ENCODE data around the gene USP54. TPM values are rescaled to one million over a fixed set of nuclear protein-coding genes. Genes with fewer than 3 reads are reported as not detected.

Gene USP54, protein sequence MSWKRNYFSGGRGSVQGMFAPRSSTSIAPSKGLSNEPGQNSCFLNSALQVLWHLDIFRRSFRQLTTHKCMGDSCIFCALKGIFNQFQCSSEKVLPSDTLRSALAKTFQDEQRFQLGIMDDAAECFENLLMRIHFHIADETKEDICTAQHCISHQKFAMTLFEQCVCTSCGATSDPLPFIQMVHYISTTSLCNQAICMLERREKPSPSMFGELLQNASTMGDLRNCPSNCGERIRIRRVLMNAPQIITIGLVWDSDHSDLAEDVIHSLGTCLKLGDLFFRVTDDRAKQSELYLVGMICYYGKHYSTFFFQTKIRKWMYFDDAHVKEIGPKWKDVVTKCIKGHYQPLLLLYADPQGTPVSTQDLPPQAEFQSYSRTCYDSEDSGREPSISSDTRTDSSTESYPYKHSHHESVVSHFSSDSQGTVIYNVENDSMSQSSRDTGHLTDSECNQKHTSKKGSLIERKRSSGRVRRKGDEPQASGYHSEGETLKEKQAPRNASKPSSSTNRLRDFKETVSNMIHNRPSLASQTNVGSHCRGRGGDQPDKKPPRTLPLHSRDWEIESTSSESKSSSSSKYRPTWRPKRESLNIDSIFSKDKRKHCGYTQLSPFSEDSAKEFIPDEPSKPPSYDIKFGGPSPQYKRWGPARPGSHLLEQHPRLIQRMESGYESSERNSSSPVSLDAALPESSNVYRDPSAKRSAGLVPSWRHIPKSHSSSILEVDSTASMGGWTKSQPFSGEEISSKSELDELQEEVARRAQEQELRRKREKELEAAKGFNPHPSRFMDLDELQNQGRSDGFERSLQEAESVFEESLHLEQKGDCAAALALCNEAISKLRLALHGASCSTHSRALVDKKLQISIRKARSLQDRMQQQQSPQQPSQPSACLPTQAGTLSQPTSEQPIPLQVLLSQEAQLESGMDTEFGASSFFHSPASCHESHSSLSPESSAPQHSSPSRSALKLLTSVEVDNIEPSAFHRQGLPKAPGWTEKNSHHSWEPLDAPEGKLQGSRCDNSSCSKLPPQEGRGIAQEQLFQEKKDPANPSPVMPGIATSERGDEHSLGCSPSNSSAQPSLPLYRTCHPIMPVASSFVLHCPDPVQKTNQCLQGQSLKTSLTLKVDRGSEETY (N-terminal part only)
- total RNA-seq (2021): 35.4 and 35.9 TPM in 2 replicates
- Bru-seq, nascent RNA: percentile 65 among the genes with signal in this experiment
- percentile 67 among the genes with signal in this experiment for BruChase-seq, experiment 1, labeled RNA remaining after a 2-hour chase
- percentile 75 among the genes with signal in this experiment for BruChase-seq, experiment 2, labeled RNA remaining after a 6-hour chase
- long read RNA-seq, partial matches to known transcripts: 8 of 15 reads
- long read RNA-seq, other reads (novel, unspliced or antisense): 7 of 15 reads

DNA sequence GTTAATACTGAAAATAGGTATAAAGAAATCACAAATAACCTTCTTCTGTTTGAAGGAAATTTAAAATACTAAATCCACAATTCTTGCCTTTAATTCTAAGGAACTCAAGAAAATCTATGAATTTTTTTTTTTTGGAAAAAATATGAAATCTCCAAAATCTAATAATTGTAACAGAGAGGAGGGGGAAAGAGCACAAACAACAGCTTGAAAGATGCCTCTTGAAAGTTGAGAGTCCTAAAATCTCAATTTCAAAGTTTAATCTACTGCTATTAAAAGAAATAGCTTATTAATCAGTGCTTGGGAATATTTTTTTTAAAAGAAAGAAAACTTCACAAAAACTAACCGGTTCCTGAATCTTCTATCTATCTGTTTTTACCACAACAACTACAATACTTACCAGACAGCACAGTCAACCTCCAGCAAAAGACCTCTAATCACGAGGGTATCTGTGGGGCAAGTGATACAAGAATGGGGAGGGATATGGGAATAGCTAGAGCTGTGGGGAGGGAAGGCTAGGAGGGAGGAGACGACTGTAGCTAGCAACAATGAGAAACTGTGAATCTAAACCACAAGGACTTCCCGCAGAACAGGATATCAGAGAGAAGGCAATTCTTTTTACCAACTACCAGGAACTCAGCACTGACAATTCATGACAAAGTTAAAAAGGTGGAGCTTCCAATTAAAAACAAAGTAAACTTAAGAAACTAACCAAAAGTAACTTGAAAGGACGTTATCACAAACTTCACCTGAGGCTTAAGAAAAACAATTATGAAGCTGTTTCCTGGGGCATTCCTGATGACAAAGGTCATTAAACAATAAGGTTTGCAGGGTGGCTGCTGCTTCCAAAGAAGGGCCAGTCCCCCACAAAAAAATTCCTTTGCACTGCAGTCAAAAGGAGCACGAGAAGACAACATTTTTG is at the start of gene USP54:
Gene USP54, minus strand, starts transcription at position 462 of the 919 bp plus-strand sequence. CDS start 15,684 bp downstream, outside the sequence.
- Histone ChIP-seq H3K4me1 (ENCODE audit: insufficient read depth, low read length, poor library complexity, severe bottlenecking) (peaks cover 24% of the 10 kb centered on the region), H3K36me3 (ENCODE audit: insufficient read depth, low read length, poor library complexity, severe bottlenecking) (no peaks in the 10 kb centered on the region), H3K9me3 (ENCODE audit: low read depth, low read length, poor library complexity, severe bottlenecking) (no peaks in the 10 kb centered on the region), H3K4me3 (ENCODE audit: low read depth, low read length, poor library complexity, severe bottlenecking) (no peak within 1 kb of the TSS), H3K27ac (ENCODE audit: low read depth, low read length, poor library complexity, severe bottlenecking) (no peak within 1 kb of the TSS), H3K27me3 (replicated peaks; ENCODE audit: insufficient read depth, low read depth, low read length, poor library complexity) (no peaks in the 10 kb centered on the region)
- CTCF ChIA-PET: no interaction called here
- intact Hi-C loops (cut with micrococcal nuclease; ENCODE audit: unreplicated experiment): no loop called here
- no TSS peak for BruUV-seq (replicated peaks)
- DNase-seq (ENCODE audit: low spot score): no peak
- TF ChIP-seq EZH2 (IDR thresholded peaks at IDR 0.05; ENCODE audit: borderline replicate concordance, low read depth, low read length, poor library complexity, severe bottlenecking): no peak
- POLR2A ChIA-PET (ENCODE audit: low non-redundant PET): no interaction called here

DNA sequence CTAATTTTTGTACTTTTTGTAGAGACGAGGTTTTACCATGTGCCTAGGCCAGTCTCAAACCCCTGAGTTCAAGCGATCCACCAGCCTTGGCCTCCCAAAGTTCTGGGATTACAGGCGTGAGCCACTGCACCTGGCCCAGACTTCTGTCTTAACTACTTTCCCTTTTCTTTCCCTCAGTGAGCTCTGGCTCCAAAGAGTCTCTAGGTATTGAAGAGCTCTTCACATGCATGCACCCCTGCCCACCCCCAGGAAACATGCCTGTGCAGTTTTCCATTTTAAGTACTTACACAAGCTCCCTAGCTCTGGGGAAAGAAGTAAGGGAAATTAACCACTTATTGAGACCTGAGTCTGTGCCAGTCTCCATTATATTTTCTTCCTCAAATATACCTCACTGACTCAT is 48.1 kb upstream of the USP54 start:
- no peaks in the 10 kb centered on the region for H3K9me3 ChIP-seq (ENCODE audit: low read depth, low read length, poor library complexity, severe bottlenecking)
- ChIA-PET POLR2A (ENCODE audit: low non-redundant PET) (no interaction called here), CTCF (no interaction called here)
- no peaks in the 10 kb centered on the region for H3K36me3 ChIP-seq (ENCODE audit: insufficient read depth, low read length, poor library complexity, severe bottlenecking)
- no peak for TF ChIP-seq EZH2 (IDR thresholded peaks at IDR 0.05; ENCODE audit: borderline replicate concordance, low read depth, low read length, poor library complexity, severe bottlenecking)
- TF ChIP-seq, protein P1, sequence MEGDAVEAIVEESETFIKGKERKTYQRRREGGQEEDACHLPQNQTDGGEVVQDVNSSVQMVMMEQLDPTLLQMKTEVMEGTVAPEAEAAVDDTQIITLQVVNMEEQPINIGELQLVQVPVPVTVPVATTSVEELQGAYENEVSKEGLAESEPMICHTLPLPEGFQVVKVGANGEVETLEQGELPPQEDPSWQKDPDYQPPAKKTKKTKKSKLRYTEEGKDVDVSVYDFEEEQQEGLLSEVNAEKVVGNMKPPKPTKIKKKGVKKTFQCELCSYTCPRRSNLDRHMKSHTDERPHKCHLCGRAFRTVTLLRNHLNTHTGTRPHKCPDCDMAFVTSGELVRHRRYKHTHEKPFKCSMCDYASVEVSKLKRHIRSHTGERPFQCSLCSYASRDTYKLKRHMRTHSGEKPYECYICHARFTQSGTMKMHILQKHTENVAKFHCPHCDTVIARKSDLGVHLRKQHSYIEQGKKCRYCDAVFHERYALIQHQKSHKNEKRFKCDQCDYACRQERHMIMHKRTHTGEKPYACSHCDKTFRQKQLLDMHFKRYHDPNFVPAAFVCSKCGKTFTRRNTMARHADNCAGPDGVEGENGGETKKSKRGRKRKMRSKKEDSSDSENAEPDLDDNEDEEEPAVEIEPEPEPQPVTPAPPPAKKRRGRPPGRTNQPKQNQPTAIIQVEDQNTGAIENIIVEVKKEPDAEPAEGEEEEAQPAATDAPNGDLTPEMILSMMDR (conservative IDR thresholded peaks at IDR 0.05; ENCODE audit: low read depth, low read length): no peak
- no peak for DNase-seq (ENCODE audit: low spot score)
- H3K27ac ChIP-seq (ENCODE audit: low read depth, low read length, poor library complexity, severe bottlenecking): no peak overlapping the region
- no peak overlapping the region for H3K4me3 ChIP-seq (ENCODE audit: low read depth, low read length, poor library complexity, severe bottlenecking)
- no TSS peak for BruUV-seq (replicated peaks)
- H3K27me3 ChIP-seq (replicated peaks; ENCODE audit: insufficient read depth, low read depth, low read length, poor library complexity): no peaks in the 10 kb centered on the region
- intact Hi-C loops (cut with micrococcal nuclease; ENCODE audit: unreplicated experiment): no loop called here
- H3K4me1 ChIP-seq (ENCODE audit: insufficient read depth, low read length, poor library complexity, severe bottlenecking): no peaks in the 10 kb centered on the region

DNA sequence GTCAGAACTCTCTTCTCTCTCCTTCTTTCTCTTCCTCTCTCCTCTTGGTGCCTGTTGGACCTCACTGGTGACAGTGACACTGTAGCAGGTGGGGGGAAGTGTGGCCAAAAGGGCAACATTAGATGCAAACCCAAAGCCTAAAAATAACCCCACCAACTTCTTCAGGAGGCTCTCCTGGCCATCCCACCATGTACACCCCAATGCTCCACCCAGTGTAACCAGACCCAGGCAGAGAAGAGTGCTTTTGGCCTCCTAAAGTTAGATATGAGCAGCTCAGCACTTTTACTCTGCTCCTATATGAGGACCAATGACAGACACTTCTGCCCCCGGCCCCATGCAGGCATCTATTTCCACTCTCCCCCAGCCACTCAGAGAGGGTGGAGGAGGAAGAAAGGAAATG is 44.6 kb upstream of the USP54 start:
- DNase-seq (ENCODE audit: low spot score): no peak
- POLR2A ChIA-PET (ENCODE audit: low non-redundant PET): interaction anchor here (0.6 kb wide), 1 partner anchor 10 kb away, joined by 3 read pairs; no protein-coding TSS in a partner anchor

More for the DNA sequence above, 44.6 kb upstream of the USP54 start:
- BruUV-seq (replicated peaks): no TSS peak
- Histone ChIP-seq H3K27me3 (replicated peaks; ENCODE audit: insufficient read depth, low read depth, low read length, poor library complexity) (no peaks in the 10 kb centered on the region), H3K36me3 (ENCODE audit: insufficient read depth, low read length, poor library complexity, severe bottlenecking) (no peaks in the 10 kb centered on the region), H3K4me1 (ENCODE audit: insufficient read depth, low read length, poor library complexity, severe bottlenecking) (no peaks in the 10 kb centered on the region), H3K9me3 (ENCODE audit: low read depth, low read length, poor library complexity, severe bottlenecking) (no peaks in the 10 kb centered on the region), H3K27ac (ENCODE audit: low read depth, low read length, poor library complexity, severe bottlenecking) (no peak overlapping the region), H3K4me3 (ENCODE audit: low read depth, low read length, poor library complexity, severe bottlenecking) (no peak overlapping the region)
- CTCF ChIA-PET: no interaction called here
- no peak for TF ChIP-seq EZH2 (IDR thresholded peaks at IDR 0.05; ENCODE audit: borderline replicate concordance, low read depth, low read length, poor library complexity, severe bottlenecking)
- TF ChIP-seq, protein P1 (conservative IDR thresholded peaks at IDR 0.05; ENCODE audit: low read depth, low read length): no peak
- intact Hi-C loops (cut with micrococcal nuclease; ENCODE audit: unreplicated experiment): no loop called here

Data from A673 (cell line).